ENCODE results near the gene CRISPLD2.

Gene CRISPLD2

DNA sequence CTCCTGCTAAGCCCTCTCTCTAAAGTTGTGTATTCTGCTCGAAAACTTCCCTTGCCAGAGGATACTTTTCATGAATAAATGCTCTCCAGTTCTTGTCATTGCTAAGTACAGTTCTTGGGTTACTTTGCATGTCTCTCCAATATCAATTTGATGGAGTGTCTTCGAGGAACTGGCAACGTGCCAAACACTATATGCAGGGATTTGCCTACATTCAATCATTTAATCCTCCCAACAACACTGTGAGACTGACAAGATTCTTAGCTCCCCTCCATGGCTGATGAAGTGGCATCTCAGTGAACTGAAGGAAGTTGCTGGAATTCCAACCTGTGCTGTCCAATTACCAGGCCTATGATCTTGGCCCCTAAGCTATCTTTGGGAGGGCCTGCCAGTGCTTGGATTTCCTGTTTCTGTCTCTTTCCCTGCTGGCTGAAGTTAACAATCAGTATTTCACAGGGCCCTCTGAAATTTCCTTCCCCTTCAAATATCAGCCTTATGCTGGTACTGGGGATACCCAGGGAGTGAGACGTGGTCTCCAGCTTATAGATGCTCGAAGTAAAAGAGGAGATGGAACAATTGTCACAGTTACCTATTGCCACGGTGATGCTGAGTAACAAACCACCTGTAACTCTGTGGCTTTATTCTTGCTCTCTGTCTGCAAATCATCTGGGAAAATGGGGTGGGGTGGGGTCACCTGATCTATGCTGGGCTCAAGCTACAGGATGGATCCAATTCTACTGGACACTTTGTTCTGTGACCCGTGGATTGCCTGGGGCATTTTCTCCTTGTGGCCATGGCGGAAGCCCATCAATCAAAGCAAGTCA, 19.4 kb upstream of the CRISPLD2 start:
- no peak for DNase-seq (ENCODE audit: low read depth in 2 of 2)

DNA sequence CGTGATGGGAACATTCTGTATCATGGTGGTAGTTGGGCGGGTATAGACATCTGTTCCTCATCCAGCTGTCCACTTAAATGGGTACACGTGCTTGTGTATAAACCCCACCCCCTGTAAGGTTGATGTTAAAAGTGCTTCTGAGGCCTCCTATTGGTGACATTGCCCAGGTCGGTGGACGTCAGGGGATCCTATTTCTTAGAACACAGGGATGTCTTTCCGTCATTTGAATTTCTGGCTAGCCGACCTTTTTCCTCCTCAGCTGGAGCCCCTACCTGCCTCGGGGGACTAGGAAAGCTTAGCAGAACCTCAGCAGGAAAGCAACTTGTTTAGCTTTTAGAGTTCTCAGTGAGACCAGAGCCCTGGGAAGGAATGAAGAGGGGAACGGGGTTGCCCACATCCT, 16.6 kb upstream of the CRISPLD2 start:
- DNase-seq (ENCODE audit: low read depth in 2 of 2), result no peak

DNA sequence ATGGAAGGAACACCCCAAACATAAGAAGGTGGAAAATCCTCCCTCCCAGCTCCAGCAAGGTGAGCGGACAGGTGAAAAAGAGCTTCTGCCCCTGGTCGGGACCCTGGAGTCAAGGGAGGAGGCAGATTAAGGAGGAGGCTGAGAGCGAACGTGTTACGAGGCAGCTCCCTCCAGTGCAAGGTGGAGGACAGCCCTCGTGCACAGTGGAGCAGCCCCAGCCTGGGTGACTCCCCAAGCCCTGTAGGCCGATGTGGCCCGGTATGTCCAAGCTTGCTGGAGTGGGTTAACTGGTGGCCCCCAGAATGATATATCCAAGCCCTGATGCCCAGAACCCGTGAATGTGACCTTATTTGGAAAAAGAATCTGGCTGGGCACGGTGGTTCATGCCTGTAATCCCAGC, 15.5 kb upstream of the CRISPLD2 start:
- DNase-seq (ENCODE audit: low read depth in 2 of 2), result no peak

DNA sequence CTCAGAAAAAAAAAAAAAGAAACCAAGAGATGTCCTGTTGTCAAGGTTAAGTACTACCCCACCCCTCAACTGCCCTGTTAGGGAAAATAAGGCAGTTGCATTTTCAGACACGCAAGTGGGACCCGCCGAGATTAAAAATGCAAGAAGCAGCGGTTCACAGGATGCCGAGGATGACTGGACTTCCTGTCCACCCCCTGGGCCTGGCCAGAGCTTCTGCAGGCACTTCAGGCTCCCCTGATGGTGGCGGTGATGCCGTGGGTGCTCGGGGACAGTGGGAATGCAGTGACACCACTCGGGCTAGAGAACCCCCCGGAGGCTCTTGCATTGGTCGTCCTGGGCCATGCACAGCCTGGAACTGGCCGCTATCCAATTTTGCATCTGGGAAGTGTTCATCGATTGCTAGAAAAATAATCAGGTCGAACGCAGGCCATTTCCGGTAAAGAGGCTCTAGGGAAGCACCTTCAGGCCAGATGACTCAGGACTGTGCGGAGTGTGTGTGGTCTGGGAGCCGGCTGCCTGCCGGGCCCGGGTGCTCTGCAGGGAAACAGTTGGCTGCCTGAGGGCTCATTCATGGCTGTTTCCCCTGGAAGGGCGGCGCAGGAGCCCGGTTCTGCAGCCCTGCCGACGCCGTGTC, 13.4 kb upstream of the CRISPLD2 start:
- no peak for DNase-seq (ENCODE audit: low read depth in 2 of 2)

DNA sequence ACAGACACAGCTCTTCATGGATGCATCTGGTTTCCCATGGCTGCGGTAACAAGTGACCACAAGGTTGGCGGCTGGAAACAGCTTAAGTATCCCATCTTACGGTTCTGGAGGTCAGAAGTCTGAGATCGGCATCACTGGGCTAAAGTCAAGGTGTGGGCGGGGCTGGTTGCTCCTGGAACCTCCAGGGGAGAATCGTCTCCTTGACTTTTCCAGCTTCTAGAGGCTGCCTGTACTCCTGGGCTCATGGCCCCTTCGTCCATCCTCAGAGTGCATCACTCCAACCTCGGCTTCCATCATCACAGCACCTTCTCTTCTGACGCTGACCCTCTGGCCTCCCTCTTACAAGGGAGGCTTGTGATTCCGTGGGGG, 12.9 kb upstream of the CRISPLD2 start:
- no peak for DNase-seq (ENCODE audit: low read depth in 2 of 2)

DNA sequence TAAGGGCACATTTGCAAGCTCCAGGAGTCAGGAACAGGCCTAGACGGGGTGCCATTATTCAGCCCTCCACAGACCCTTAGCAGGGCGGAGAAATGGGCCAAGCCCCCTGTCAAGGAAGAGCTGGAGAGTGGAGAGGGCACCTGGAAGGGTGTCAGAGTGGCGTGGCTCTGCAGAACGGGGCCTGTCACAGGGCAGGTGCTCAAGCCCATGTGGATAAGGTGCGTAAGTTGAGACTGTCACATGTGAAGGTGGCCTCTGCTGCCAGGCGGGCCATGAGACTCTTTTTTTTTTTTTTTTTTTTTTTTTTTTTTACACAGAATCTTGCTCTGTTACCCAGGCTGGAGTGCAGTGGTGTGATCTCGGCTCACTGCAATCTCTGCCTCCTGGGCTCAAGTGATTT, 12.0 kb upstream of the CRISPLD2 start:
- no peak for DNase-seq (ENCODE audit: low read depth in 2 of 2)

DNA sequence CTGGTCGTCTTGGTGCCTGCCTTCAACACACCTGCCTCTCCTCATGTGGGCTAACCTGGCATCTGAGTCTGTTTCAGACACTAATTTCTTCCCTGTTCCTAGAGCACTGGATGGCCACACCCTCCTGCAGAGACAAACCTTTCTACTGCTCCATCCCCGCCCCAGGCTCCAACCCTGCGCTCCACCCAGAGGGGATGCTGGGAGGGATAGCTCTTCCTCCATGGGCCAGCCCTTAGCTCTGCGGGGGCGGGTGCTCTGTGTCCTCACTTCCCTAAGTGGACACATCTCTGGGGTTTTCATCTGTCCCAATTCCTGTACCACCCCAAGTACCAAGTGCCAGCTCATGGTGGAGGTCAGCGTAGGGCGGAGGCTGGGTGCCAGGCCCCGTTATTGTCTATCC, 11.0 kb upstream of the CRISPLD2 start:
- DNase-seq (ENCODE audit: low read depth in 2 of 2), result no peak

DNA sequence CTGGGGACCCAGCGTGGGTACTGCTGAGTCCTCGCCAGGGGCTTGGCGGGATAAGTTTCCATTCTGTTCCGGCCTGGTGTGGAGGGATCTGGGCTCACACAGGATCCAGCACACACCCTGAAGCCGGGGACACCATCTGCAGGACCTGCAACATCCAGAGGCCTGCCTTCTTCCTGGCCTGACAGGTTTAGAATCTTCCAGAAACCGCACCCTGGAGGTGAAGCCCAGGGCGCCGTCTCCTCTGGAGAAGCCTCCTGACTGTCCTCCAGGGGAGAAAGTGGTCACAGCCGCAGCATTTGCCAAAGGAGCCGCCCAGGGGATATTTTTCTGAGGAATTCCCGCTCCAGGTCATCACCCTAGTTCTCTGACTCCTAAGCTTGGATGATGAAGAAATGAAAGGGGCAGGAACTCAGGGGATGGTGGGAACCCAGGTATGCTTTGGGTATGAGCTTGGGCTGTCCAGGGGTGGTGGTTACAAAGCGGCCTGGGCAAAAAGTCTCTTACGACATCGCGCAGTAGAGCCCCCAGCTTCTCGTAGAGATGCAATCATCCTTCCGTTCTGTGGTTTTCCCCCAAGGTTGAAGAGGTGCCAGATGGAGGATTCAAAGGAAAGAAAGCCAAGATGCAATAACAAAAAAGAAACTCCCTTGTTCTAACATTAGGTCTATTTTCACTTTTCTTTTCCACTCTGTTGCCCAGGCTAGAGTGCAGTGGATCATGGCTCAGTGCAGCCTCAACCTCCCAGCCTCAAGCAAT, 9.1 kb upstream of the CRISPLD2 start:
- no peak for DNase-seq (ENCODE audit: low read depth in 2 of 2)

DNA sequence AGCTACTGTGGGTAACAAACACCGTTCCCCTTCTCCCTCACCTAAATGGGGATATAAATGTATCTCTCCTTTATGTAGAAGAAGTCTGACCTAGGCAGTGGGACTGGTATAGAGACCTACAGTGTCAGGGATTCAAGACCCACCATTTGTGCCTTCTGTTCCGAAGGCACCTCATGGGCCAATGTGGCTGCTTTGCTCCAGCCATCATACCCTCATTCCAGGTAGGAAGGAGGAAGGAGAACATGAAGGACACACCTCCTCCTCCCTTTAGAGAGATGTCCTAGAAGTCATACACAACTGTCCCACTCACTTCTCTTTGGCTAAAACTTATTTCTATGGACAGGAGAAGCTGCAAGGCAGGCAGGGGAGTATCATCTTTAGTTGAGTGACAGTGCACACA, 8.3 kb upstream of the CRISPLD2 start:
- DNase-seq (ENCODE audit: low read depth in 2 of 2), result no peak

DNA sequence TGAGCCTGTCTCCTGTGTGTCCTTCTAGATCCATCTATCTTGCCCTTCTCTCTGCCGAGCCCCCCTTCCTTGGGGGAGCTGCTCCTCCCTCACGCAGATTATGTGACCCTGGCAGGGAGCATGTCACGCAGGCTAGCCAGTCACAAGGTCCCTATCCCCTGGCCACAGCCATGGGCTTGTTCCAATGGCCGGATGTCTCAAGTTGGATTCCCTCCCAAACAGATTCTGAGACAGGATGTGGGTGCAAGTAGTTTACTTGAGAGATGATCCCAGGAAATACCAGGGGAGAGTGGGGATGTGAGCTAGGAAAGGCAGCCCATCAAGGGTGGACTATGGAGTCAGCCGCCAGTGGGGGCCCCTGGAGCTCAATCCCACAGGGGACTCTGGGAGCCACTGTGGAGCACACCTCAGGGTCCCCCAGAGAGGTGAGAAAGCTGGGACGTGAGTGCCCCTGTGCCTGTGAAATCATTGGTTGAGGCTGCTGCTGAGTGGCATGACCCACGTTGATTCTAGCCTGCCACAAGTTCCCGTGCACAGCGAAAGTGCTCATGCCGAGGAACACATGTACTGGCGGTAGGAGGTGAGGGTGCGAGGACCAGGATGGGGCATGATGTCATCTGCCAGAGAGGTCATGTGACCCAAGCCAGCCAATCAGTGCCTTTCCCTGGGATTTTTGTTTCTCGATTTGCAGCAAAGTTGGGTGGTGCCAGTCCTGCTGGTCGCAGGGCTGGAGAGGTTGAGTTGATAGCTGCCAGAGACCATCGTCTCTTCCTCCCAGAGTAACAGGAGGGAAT, 6.4 kb upstream of the CRISPLD2 start:
- DNase-seq (ENCODE audit: low read depth in 2 of 2), result no peak

DNA sequence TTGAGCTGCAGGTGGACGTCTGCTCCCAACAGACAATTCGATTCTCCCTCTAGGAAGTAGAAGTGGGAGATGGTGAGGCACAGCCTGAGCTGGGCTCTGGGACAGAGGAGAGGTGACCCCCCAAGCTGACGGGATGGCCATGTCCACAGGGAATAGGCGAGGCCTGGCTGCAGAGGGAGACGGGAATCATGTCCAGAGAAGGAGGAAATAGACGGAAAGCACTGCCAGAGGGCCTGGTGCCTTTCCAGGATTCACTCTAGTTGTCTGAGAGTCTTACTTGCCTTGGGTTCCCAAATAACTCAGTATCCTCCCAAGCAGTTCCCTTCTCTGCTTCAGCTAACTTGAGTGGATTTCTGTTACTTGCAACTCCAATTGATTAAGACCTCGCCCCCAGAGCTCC, 4.3 kb upstream of the CRISPLD2 start:
- no peak for DNase-seq (ENCODE audit: low read depth in 2 of 2)

DNA sequence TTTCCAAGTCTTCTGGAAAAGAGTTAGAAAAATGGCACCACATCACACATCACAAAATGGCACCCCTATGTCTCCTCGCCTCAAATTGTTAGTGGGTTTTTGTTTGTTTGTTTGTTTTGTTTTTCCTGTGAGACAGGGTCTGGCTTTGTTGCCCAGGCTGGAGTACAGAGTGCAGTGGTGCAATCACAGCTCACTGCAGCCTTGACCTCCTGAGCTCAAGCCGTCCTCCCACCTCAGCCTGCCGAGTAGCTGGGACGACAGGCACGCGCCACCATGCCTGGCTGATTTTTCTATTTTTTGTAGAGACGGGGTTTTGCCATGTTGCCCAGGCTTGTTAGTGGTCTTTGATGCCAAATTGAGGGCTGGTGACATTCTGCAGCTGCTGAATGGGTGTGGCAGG, 3.8 kb upstream of the CRISPLD2 start:
- no peak for DNase-seq (ENCODE audit: low read depth in 2 of 2)

DNA sequence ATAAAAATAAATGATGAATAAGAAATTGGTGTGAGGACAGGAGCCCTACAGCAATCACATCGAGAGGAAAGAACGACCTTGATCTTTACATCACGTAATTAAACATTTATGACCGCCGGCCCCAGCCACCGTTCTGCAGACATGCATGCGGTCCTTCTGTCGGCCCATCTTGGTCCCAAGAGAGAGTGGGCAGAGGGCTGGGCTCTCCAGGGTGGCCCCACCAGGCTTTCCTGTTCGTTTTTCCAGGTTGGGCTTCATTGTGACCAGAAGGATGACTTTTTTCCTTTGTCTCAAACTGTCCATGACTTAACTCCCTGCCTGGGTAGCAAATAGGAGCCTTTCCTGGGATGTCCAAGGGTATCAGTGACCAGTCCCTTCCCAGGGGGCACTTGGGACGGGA, 3.3 kb upstream of the CRISPLD2 start:
- no peak for DNase-seq (ENCODE audit: low read depth in 2 of 2)

DNA sequence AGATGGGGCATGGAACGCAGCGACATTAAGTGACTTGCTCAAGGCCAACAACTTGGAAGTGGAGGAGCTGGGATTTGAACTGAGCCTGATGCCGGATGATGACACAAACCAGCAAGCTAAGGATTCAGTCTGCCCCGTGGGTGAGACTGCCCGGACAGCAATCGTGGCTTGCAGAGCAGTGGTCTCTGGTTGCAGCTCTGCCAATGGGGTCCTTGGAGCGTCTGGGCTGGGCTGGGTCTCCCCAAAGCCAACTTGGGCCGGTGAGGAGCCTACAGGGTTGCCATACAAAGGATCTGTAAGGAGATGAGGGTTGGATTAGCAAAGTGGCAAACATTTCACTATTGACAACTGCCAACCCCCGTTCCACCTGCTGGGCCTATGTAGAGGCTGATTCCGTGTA, 2.6 kb upstream of the CRISPLD2 start:
- DNase-seq (ENCODE audit: low read depth in 2 of 2), result no peak

DNA sequence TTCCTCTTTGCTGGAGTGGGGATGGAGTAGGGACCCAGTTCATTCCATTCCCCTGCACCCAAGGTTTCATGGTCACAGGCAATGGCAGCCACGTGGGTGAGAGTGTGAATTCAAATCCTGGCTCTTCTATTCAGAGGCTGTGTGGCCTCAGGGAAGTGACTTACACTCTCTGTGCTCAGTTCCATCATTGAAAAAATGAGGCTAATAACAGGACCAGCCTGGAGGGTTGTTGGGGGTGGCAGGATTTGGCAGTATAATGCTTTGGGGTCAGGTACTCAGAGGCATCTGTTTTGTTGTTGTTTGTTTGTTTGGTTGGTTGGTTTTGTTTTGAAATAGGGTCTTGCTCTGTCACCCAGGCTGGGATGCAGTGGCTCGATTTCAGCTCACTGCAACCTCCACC, 2.2 kb upstream of the CRISPLD2 start:
- no peak for DNase-seq (ENCODE audit: low read depth in 2 of 2)

DNA sequence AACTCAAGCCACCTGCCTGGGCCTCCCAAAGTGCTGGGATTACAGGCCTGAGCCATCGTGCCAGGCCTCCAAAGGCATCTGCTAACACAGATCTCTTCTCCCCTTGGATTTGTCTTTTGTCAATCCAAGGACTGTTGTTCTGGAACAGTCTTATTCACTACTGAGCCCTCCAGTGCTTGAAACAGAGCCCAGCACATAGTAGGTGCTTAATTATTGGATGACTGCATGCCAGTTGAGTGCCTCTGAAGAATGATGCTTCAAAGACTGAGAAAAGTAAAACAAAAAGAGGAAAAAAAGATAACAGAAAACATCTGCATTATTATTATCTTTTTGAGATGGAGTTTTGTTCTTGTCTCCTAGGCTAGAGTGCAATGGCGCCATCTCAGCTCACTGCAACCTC, 1.7 kb upstream of the CRISPLD2 start:
- DNase-seq (ENCODE audit: low read depth in 2 of 2), result no peak

DNA sequence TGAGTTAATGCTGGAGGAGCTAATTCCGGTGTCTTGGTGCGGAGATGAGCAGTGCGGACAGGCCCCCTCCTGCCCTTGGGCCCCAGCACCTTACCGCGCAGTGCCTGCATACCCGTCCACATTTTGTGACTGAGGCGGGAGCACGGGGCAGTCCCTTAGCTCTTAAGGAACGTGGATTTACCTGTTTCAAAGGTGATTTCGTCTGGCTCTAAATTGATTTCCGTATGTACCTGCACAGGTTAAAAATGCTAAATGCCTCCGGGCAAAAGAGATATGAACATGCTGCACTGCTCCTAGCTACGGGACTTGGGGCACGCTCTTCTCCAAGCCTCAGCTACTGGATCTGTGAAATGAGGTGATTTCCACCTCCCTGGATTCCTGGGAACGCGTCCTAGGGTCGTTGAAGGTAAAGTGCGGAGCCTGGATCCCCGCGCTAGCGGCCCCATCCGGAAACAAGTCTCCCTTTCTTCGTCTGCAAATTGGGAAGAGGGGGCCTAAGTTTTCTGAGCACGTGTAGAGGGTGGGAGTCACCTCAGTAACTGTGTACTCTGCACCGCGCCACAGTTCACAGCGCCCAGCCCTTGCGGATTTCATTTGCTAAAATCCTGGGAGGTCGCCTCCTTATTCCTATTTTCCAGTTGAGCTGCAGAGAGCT, 669 bp upstream of the CRISPLD2 start:
- DNase-seq (ENCODE audit: low read depth in 2 of 2), result no peak

DNA sequence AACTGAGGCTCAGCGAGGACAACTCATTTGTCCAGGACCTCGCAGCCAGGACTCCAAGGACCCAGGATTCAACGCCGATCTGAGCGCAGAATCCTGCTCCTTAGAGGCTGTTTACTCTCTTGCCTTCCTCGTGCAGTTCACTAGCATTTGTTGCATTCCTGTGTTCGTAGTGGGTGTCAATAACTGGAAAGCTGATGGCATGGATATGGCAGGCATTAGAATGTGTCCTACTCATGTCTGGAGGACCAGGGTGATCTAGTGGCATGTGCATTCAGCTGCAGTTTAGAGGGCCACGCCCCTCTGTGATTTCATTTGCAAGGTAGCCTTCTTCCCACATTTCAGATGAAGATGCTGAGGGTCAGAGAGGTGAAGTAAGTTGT, 510 bp downstream of the CRISPLD2 start:
- DNase-seq (ENCODE audit: low read depth in 2 of 2), result no peak

DNA sequence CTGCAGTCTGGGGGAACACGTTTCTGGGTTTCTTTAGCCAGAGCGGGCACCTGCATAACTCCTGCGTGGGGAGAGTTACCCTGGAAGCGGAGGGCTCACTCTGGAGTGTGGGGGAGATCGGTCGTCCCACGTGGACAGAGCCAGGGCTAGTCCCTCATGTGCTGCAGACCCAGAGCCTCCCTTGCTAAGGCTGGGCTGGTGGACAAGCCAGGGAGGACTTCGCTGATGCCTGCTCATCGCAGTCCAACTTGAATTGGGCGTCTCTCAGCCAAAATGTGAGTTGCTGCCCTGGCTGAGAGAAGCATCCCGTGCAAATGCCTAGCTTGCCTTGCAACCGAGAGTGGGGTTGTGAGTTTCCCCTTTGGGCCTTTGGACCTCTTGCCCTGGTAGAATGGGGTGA, 986 bp downstream of the CRISPLD2 start:
- DNase-seq (ENCODE audit: low read depth in 2 of 2), result no peak

DNA sequence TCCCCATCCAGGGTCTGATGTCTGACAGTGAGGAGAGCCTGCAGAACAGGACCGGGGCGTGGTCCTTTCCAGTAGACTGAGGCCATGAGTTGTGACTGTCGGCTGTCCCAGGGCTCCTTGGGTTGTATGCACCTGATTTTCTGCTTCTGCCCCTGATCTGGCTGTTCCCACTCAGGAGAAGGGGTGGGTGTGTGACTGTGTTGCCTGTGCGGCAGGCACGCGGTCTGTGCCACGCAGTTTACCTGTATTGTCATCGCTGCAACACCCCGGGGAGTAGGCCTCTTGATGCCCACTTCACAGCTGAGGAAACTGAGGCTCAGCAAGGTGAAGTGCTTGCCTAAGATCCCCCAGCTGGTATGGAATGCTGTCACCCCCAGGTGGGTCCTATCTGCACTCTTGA, 1.4 kb downstream of the CRISPLD2 start:
- no peak for DNase-seq (ENCODE audit: low read depth in 2 of 2)
